NCI-H187 (cell line): Measurements from ENCODE around the gene OR2W3.
"Not testable (repeated sequence)": the region's sequence is repeated elsewhere in the genome, so short reads cannot be mapped to it uniquely, and the experiment has no call there.

ENCODE experiments used
- DNase-seq, 2 experiments: peaks; one replicate each; lab custom pipeline; 2025; lab: John Stamatoyannopoulos, UW

OR2W3 gene

GRCh38 chr1:247919952-247920351 lies 24.6 kb downstream of the OR2W3 start, which contains the start of gene OR2T8:
TSS of gene OR2T8 (plus strand) at chr1:247920252. CDS start at chr1:247921018, 766 bp downstream.
- no peak for DNase-seq

- no peak for DNase-seq
Measured at GRCh38 chr1:247923941-247924340, 28.6 kb downstream of the OR2W3 start.

- DNase-seq, result no peak
Measured at GRCh38 chr1:247924868-247925267, 29.5 kb downstream of the OR2W3 start, which contains the start of gene OR2AJ1. TSS of gene OR2AJ1 (plus strand) at chr1:247924889. CDS start at chr1:247933769, 8,880 bp downstream.

GRCh38 chr1:247933989-247934388 lies 38.6 kb downstream of the OR2W3 start:
- no peak for DNase-seq

GRCh38 chr1:247935781-247936180 lies 40.4 kb downstream of the OR2W3 start:
- DNase-seq, result no peak

GRCh38 chr1:247936415-247936814 lies 41.0 kb downstream of the OR2W3 start:
- no peak for DNase-seq

- not testable (repeated sequence) for DNase-seq
Measured at GRCh38 chr1:247936965-247937734, 41.8 kb downstream of the OR2W3 start.

- DNase-seq, result no peak
Measured at GRCh38 chr1:247942624-247943023, 47.2 kb downstream of the OR2W3 start.
